GM19463 (cell line): ENCODE measurements around the gene MORC4.

ENCODE experiments used
- ATAC-seq: cut with Tn5 transposase; IDR thresholded peaks from one replicate; pipeline ENCODE4 v1.9.1; 2021; ENCODE audit warnings: mild to moderate bottlenecking, moderate library complexity; ENCODE audit not compliant: unreplicated experiment

MORC4 gene

DNA sequence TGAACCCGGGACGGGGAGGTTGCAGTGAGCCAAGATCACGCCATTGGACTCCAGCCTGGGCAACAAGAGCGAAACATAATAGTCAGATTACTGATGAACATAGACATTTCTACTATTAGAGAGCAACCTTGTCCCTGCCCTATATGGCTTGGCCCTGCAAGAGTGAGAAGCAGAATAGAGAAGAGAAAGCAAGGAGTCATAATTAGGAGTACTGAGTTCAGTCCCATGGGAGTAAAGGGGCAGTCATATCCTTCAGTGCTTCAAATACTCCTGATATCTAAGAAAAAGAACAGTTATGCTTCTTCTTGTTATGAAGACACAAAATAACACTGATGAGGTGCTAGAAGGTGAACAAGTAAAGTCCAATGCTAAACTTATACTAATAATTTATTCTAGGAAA lies 46.0 kb downstream of the MORC4 start:
- no peak for ATAC-seq

DNA sequence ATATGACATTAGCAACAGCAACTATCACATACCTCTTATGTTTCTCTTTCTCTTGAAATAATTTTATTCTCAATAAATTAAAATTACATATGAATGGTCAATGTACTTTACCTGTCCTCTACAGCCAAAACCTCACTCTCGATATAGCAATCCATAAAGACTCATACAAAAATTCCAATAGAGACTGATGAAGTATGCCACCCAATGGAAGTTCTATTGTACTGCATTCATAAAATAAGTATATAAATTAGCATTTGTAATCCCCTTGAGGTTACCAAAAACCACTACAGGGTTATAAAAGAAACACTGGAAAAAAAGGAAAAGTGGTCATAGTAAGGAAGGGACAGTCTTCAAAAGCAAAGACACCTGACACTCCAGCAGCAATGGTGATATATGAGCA lies 47.0 kb downstream of the MORC4 start:
- no peak for ATAC-seq

DNA sequence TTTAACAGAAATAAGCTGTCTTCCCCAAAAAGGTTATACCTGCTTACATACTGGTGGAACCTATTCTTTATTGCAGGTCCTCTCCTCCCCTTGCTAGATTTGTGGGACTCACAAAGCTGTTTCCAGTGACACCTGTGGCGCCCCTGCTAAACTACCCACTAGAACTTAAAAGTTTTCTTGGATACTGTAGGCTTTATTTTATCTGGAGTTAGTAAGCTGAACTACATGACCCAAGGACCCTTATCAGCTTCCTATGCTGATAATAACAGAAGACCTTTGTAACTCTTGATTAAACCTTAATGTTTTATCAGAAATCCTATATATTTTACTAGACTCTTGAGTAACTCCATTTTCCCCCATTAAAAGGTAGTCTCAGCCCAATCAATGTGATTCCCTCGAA lies 47.5 kb downstream of the MORC4 start:
- ATAC-seq, result no peak

DNA sequence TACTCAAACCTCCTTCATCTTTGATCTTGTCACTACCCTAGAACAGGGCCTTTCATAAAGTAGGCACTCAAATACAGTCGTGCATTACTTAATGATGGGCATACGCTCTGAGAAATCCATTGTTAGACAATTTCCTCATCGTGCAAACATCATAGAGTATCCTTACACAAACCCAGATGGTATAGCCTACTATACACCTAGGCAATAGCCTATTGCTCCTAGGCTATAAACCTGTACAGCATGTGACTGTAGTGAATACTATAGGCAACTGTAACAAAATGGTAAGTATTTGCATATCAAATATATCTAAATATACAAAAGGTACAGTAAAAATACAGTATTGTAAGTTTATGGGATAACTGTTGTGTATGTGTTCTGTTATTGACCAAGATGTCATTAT lies 47.9 kb downstream of the MORC4 start:
- no peak for ATAC-seq

DNA sequence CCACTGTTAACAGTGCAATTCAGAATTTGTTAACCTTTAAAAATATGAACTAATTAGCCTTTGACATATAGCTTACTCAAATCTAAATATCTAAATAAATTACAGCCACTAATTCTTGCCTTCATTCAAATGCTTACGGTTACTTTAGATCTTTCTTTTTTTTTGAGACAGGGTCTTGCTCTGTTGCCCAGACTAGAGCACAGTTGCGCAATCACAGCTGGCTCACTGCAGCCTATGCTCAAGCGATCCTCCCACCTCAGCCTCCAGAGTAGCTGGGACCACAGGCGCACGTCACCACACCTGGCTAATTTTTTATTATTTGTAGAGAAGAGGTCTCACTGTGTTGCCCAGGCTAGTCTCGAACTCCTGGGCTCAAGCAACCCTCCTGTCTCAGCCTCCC lies 48.8 kb downstream of the MORC4 start:
- no peak for ATAC-seq

DNA sequence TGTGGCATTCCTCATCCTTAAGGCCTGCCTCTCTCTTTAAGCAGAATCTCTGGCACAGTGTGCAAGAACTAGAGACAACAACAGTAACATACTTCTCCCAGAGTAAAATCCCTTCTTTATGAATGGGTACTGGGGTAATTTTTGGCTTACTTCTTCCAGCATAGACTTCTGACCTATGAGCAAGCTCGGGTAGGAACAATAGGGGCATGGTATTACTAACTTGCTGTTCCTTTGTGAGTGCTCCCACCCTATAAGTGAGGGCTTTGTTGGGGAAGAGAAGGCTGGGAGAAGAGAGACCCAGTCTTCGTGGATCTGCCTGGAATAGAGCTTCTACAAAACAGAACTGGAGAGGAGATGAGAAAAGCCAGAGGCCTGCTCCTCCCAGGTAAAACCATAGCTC lies 49.6 kb downstream of the MORC4 start:
- ATAC-seq, result no peak

DNA sequence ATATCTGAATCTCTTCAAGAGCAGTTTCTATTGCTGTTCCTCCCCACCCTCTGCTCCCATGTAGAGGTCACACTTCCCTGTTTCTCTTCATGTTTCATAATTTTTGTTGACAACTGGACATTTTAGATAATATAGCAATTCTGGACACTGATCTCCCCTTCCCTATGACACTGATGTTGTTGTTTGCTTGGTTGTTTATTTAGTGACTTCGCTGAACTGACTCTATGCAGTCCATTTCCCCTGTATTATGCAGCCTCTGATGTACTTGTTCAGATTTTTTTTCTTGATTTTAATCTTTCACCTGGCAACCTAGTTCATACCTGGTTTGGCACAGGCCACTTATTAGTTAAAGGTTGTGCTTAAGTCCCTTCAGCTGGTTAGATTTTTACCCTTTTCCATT lies 50.6 kb downstream of the MORC4 start:
- no peak for ATAC-seq

DNA sequence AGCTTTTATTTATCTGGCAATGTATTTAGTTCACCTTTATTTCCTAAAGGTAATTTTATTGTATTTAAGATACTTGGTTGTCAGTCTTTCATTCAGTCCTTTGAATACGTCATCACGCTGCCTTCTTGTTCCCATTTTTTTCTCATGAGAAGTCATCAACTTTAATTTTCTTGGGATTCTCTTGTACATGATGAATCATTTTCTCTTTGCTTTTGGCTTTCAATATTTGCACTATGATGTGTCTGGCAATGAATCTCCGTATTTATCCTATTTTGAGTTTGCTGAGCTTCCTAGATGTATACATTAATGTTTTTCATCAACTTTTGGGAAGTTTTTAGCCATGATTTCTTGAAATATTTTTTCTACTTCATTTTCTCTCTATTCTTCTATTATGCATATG lies 51.4 kb downstream of the MORC4 start:
- ATAC-seq, result no peak

DNA sequence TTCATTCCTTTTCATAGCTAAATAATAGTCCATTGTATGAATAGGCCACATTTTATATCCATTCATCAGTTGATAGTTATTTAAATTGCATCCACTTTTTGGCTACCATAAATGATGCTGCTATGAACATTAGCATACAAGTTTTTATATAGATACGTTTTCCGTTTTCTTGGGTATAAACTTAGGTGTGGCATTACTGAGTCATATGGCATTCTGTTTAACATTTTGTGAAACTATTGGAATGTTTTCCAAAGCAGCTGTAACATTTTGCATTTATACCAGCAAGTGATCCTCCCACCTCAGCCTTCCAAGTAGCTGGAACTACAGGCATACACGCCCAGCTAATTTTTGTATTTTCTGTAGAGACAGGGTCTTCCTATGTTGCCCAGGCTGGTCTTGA lies 53.5 kb downstream of the MORC4 start:
- no peak for ATAC-seq

DNA sequence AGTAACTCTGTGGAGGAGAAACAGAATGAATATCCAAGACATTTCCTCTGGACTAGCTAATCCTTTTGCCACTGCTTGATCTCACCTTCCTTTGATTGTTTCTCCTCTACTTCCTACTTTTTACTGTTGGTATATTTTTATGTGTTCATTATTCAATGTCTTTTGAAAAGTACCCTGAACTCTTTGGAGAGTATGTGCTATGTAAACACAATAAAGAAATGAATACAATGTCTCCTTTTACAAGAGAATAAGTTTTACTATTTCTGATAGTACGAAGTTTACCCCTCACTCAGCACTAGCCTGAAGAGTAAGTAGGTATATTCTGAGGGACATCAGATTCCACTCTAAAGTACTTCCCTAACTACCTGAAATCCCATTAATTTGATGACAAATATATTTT lies 59.9 kb downstream of the MORC4 start:
- ATAC-seq, result no peak

DNA sequence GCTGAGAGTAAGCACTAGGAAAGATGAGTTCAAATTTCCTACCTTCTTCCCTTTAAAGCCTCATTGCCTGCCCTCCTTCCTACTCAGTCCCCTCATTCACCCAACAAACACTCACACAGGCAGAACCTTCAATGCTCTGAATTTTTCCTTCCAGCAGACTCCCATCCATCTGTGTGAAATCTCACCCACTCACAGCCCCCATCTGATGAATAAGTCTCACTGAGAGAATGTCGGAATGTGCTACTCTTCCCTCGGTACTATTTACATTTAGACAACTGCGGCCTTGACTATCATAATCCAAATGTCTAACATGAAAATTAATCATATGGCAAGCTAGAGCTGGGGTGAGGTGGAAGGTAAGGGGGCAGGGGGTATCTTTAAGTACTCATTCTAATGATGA lies 60.4 kb downstream of the MORC4 start:
- no peak for ATAC-seq

DNA sequence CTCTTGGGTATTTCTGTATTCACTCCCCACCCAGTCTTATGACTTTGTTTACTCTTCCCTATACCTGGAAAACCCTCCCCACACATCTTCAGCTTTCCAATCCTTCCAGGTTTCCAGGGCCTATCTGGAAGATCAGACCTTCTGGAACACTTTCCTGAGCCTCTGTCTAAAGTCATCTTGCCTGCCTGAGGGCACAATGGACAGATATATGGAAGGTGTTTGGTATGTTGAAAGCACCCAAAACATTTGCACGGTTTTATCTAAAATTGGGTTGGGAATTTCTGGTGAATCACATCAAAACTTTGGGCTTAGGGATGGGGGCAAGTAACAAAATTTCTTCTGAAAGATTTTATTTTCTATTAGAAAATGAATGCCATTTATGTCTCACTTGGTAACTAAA lies 63.8 kb downstream of the MORC4 start:
- no peak for ATAC-seq

DNA sequence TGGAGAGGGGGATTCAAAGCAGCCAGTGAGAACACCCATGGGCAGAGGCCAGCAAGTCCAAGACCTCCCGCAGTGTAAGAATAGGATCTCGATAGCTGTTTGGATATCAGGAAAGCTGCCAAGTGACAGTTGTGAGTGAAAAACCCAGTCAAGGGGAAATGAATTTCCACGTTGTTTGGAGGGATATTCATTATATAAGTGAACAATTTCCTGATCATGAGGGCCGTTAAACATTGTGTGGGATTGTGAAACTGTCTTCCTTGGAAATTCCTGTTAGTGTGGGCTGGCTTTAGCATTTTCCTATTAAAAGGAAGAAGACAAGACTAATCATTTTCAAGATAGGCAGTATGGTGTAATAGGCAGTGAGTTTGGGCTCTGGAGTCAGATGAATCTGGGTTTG lies 64.8 kb downstream of the MORC4 start:
- ATAC-seq, result no peak

DNA sequence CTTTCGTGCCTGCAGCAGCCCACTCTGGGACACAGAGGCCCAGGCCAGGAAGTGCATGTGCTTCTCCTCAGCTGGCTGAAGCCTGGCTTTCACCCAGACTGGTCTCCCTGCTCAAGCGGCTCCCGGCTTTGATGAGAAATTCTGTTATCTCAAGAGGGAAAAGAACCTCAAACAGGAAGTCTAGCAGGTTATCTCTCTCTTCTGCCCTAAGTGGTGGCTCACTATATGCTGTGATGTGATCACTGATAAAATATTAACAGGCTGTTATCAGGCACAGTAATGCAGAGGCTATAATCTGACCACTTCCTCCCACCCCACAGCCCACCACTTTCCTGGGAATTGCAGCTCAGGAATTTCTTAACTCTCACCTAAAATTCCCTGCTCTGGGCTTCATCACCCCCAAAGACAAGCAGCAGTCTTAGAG lies 66.5 kb downstream of the MORC4 start:
- ATAC-seq, result no peak

DNA sequence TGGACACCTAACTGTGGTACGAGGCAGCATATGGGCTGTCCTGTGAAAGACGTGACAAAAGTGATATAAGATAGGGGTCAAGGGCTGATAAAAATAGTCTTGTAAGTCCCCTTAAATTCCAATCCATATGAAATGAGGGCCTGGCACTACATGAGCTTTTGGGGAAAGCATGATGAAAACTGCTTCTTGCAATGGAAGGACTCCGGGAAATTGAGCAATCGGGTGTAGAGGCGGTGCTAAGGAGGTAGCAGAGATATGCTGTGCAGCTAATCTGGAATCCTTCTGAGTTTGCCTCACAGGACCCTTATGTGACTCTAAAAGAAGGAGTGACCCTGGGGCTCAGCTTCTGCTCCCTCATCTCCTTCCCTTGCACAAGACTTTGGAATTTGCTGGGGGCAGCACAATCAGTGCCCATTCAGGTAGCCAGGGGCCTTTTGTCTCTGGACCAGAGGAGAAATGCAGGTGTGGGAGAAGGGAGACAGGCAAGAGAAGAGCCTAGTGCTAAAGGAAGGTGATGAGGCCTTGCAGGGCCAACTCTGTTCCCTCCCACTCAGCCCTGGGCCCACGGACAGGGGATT lies 67.0 kb downstream of the MORC4 start:
- no peak for ATAC-seq

DNA sequence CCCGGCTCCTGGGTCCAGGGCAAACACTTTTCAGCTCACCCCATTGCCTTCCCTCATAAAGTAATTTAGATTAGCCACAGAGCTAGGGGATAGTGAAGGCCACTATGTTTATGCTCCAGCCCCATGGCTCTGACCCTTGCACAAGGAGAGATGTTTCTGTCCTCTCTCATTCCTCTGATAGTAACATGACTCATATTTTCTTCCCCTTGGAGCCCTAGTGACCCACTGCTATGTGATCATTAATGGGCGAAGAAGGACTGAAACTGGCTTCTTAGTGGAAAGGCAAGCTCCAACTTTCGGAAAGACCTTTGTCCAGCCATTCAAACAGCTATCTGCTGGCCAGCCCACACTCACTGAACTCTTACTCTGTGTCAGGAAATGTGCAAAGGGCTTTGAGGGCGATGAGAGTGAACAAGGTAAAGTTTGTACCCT lies 67.5 kb downstream of the MORC4 start:
- no peak for ATAC-seq

DNA sequence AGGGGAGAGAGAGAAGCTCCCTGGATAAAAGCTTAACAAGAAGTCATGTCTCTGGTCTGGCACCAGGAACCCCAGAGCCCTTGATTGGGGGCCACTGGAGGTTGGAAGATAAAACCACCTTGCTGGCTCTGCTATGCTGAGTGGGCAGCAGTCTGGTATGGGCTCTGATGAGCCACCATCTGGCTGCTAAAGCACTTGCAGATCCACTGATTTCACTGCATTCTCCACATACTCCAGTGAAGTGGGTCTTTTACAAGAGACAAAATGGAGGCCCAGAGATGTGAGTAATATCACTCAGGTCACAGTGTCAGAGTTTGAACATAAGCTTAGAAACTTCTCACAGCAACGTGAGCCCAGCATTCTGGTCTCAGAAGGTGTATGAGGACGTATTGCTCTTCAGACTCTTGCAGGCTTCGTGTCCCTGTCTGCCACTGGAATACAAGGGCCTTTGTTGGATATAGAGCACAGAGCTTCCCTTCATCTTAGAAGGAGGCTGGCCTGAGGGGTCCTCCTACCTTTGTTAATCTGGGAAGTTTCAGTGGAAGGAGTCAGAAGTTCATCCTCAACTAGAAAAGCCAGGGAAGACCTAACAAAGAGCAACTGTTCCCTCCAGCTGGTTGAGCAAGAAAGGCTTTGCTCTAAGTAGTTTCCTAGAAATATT lies 68.1 kb downstream of the MORC4 start:
- ATAC-seq, result no peak

DNA sequence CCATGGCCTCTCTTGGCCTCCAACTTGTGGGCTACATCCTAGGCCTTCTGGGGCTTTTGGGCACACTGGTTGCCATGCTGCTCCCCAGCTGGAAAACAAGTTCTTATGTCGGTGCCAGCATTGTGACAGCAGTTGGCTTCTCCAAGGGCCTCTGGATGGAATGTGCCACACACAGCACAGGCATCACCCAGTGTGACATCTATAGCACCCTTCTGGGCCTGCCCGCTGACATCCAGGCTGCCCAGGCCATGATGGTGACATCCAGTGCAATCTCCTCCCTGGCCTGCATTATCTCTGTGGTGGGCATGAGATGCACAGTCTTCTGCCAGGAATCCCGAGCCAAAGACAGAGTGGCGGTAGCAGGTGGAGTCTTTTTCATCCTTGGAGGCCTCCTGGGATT lies 71.8 kb downstream of the MORC4 start:
- no peak for ATAC-seq

DNA sequence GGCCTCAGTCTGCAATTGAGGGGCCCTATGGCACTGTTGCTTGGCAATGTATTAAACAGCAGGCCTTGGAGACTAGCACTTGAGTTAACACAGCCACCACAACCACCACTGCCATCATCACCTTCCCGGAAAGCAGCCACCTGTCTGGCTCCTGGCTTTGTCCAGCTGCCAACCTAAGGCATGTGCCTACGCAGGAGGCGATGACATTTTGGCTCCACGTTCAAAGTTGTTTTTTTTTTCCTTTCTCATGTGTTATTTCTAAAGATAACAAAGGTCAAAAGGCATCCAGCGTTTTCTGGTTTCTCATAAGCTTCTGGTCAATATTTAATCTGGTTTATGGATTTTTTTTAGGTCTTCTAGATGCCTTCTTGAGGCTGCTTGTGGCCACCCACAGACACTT lies 72.3 kb downstream of the MORC4 start:
- no peak for ATAC-seq

DNA sequence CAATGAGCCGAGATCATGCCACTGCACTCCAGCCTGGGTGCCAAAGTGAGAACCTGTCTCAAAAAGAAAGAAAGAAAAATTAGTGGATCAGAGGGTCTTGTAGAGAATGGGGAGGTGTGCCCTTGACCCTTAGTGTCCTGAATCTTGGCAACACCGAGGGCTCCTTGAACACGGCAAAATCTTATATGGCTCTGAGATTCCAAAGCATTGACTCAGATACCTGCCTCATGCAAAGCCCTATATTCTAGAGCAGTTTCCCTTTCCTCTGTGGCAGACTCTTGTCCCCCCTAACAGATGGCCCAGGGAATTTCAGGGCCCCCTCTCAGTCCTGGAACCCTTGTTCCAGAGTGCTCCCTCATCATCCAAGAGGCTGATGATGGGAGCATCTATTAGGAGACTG lies 73.0 kb downstream of the MORC4 start:
- no peak for ATAC-seq

DNA sequence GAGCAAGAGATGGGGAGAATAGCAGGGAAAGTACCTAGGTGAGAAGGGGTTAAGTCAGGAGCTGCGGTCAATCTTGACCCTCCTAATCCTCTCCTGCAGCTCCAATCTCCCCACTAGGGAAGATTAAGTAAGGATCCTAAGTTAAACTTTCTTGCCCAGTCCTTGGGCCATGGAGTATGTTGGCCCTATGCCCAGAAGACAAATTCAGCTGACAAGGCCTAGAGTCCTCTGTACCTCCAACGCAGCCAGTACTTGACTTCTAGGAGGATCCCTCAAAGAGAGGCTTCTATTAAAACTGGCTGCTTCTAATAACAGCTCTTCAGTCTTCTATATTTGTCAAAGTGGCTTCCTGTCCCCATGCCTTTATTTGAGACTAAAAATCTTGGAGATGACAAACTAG lies 78.4 kb downstream of the MORC4 start:
- no peak for ATAC-seq

DNA sequence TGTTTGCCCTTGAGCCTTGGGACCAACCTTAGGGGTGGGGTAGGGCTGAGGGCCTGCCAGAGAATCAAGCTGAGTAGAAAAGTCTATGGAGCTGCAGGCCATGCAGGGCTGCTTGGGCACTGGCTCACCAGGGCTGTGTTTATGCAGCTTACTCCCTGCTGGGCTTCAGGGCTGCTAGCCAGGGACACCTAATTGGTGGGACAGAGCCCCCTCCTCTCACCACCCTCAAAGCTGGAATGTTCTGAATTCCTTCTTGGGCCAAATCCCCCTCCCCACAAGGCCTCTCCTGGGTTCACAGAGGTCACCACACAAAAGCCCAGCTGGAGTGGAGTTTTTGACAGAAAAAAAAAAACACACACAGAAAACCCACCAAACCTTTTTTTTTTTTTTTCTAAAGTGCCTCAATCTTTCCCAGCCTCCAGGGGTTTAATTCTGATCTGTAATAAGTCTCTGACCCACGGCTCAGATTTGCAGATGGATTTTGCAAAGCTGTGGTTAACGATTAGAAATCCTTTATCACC lies 80.0 kb downstream of the MORC4 start, which contains the start of gene CLDN2:
Gene CLDN2, plus strand, starts transcription at position 471 of the 521 bp plus-strand sequence. CDS start 7,827 bp downstream, outside the sequence.
- no peak for ATAC-seq
